Glutamatergic neuron (in vitro differentiated cells): ENCODE measurements around the gene HIKESHI. TPM values are rescaled to one million over a fixed set of nuclear protein-coding genes. Genes with fewer than 3 reads are reported as not detected.
A peak's percentile ranks its signal among the peaks of the same experiment; 100 is the strongest.
"Not testable (repeated sequence)": the region's sequence is repeated elsewhere in the genome, so short reads cannot be mapped to it uniquely, and the experiment has no call there.

Experiments
- DNase-seq: peaks from one replicate; pipeline ENCODE4 v3.0.0; 2022
- H3K27ac Mint-ChIP-seq: one replicate; pipeline ENCODE4 v1.8.0; 2020; ENCODE audit warnings: mild to moderate bottlenecking, mixed read lengths, inconsistent platforms; ENCODE audit not compliant: unreplicated experiment
- H3K27me3 Mint-ChIP-seq: one replicate; pipeline ENCODE4 v1.8.0; 2020; ENCODE audit warnings: mild to moderate bottlenecking, moderate library complexity, mixed read lengths, inconsistent platforms; ENCODE audit not compliant: unreplicated experiment
- H3K36me3 Mint-ChIP-seq: one replicate; pipeline ENCODE4 v1.8.0; 2020; ENCODE audit warnings: mild to moderate bottlenecking, mixed read lengths, inconsistent platforms; ENCODE audit not compliant: unreplicated experiment
- H3K4me1 Mint-ChIP-seq: one replicate; pipeline ENCODE4 v1.8.0; 2020; ENCODE audit warnings: mild to moderate bottlenecking, low read depth, mixed read lengths, inconsistent platforms; ENCODE audit not compliant: unreplicated experiment
- H3K4me3 Mint-ChIP-seq: one replicate; pipeline ENCODE4 v1.8.0; 2020; ENCODE audit warnings: mild to moderate bottlenecking, mixed read lengths, inconsistent platforms; ENCODE audit not compliant: unreplicated experiment
- H3K9me3 Mint-ChIP-seq: one replicate; pipeline ENCODE4 v1.8.0; 2020; ENCODE audit warnings: mild to moderate bottlenecking, moderate library complexity, mixed read lengths, inconsistent platforms; ENCODE audit not compliant: unreplicated experiment
- total RNA-seq: library from RNA; stranded (reverse); fragmentation: NEBNext Ultra II Directional; extraction: Animal tissue kit (Norgen Biotek cat#: 25700); gene quantifications from one replicate; pipeline ENCODE4 v1.2.1, GENCODE V29; 2021; ENCODE audit not compliant: unreplicated experiment
- TF ChIP-seq, protein P1 (sequence below): fragments of 200-600 bp; sonication (generic); IDR thresholded peaks from one replicate; pipeline ENCODE4 v1.5.0; 2021; ENCODE audit not compliant: partially characterized antibody, unreplicated experiment

The HIKESHI gene
- total RNA-seq, 1 donor from 2014 or later, result 44.7 TPM

DNA sequence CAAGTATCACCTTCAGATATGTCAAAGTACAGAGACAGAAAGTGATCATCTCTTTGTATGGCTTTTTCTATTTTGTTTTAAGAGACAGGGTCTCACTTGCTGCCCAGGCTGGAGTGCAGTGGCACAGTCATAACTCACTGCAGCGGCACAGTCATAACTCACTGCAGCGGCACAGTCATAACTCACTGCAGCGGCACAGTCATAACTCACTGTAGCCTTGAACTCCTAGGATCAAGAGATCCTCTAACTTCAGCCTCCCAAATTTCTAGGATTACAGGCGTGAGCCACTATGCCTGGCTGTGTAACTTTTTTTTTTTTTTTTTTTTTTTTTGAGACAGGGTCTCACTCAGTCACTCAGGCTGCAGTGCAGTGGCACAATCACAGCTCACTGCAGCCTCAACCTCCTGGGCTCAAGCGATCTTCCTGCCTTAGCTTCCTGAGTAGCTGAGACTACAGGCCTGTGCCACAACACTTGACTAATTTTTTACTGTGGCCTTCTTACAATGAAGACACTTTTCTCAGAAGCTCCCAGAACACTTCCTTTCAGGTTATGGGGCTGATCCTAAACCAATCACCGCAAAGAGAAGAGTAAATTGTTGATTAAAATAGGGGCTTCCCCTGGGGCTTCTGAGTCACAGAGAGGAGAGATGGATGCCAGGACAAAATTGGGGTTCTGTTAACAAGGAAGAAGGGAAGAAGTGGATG is 9.0 kb upstream of the HIKESHI start:
- no peaks in the 10 kb centered on the region for H3K27me3 Mint-ChIP-seq
- H3K36me3 Mint-ChIP-seq, result no peaks in the 10 kb centered on the region
- peaks cover 1% of the 10 kb centered on the region for H3K9me3 Mint-ChIP-seq
- TF ChIP-seq, protein P1, sequence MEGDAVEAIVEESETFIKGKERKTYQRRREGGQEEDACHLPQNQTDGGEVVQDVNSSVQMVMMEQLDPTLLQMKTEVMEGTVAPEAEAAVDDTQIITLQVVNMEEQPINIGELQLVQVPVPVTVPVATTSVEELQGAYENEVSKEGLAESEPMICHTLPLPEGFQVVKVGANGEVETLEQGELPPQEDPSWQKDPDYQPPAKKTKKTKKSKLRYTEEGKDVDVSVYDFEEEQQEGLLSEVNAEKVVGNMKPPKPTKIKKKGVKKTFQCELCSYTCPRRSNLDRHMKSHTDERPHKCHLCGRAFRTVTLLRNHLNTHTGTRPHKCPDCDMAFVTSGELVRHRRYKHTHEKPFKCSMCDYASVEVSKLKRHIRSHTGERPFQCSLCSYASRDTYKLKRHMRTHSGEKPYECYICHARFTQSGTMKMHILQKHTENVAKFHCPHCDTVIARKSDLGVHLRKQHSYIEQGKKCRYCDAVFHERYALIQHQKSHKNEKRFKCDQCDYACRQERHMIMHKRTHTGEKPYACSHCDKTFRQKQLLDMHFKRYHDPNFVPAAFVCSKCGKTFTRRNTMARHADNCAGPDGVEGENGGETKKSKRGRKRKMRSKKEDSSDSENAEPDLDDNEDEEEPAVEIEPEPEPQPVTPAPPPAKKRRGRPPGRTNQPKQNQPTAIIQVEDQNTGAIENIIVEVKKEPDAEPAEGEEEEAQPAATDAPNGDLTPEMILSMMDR, result no peak
- H3K27ac Mint-ChIP-seq, result no peak overlapping the region
- H3K4me3 Mint-ChIP-seq, result no peak overlapping the region
- DNase-seq, result no peak
- no peaks in the 10 kb centered on the region for H3K4me1 Mint-ChIP-seq

DNA sequence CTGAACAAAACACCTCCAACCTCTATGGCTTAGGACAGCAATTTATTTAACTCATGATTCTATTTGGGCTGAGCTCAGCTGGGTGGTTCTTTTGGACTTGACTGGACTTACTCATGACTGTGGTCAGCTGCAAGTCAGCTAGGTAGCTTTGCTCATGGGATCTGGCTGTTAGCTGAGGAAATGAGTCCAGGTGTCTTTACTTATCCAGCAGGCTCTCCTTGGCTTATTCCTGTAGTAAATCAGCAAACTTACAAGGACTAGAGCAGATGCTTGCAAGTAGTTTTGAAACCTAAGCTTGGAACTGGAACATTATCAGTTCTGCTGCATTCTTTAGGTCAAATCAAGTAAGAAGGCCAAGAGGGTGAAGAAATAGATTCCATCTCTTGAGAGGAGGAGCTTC is 8.0 kb upstream of the HIKESHI start:
- no peak for DNase-seq
- no peak overlapping the region for H3K4me3 Mint-ChIP-seq
- H3K9me3 Mint-ChIP-seq, result peaks cover 2% of the 10 kb centered on the region
- H3K4me1 Mint-ChIP-seq, result no peaks in the 10 kb centered on the region
- no peak overlapping the region for H3K27ac Mint-ChIP-seq
- H3K27me3 Mint-ChIP-seq, result no peaks in the 10 kb centered on the region
- no peaks in the 10 kb centered on the region for H3K36me3 Mint-ChIP-seq
- TF ChIP-seq, protein P1, result no peak

DNA sequence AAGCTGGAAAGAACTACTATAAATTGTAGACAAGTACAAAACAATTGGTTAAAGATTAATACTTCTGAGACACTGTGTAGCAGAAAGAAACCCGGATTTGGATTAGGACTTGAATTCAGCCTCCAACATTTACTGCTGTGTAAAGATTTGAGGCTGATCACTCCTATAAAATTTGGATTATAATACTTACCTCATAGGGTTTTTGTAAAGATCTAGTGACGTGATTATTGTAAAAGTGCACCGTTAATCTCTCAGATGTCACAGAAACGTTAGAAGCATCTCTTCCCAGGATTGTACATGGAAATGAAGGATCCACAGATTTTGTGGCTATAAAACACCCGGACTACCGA is 323 bp upstream of the HIKESHI start:
- TF ChIP-seq, protein P1, result no peak
- peaks cover 2% of the 10 kb centered on the region for H3K27me3 Mint-ChIP-seq

DNA sequence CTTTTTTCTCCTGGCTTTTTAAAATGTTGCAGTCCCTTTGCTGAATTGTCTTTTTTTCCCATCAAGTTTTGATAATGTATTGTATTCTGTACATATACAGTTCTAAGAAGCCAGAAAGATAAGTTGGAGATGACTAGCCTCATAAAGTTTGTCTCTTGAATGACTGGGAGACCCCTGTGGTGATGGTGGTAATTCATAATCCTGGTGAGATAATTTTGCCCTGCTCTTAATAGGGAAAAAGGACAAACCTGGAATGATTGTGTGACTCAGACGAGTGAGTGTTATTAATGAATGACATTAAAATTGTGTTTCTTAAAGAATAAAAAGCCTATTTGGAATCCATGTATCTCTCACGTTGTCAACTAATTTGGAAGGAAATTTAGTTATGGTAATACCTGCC is 1.2 kb downstream of the HIKESHI start:
- Mint-ChIP-seq H3K27ac (no peak overlapping the region), H3K4me1 (peaks cover 4% of the 10 kb centered on the region), H3K27me3 (peaks cover 2% of the 10 kb centered on the region), H3K36me3 (no peaks in the 10 kb centered on the region), H3K9me3 (no peaks in the 10 kb centered on the region), H3K4me3 (peak overlapping the region; percentile 100)
- no peak for DNase-seq
- TF ChIP-seq, protein P1, result no peak

More for the DNA sequence above, 323 bp upstream of the HIKESHI start:
- Mint-ChIP-seq H3K4me3 (peak overlapping the region; percentile 100), H3K4me1 (peaks cover 4% of the 10 kb centered on the region), H3K27ac (peak overlapping the region; percentile 94), H3K9me3 (peaks cover 2% of the 10 kb centered on the region), H3K36me3 (no peaks in the 10 kb centered on the region)
- no peak for DNase-seq

DNA sequence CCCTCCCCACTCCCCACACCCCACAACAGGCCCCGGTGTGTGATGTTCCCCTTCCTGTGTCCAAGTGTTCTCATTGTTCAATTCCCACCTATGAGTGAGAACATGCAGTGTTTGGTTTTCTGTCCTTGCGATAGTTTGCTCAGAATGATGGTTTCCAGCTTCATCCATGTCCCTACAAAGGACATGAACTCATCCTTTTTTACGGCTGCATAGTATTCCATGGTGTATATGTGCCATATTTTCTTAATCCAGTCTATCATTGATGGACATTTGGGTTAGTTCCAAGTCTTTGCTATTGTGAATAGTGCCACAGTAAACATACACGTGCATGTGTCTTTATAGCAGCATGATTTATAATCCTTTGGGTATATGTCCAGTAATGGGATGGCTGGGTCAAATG is 6.7 kb downstream of the HIKESHI start:
- not testable (repeated sequence) for H3K9me3 Mint-ChIP-seq

DNA sequence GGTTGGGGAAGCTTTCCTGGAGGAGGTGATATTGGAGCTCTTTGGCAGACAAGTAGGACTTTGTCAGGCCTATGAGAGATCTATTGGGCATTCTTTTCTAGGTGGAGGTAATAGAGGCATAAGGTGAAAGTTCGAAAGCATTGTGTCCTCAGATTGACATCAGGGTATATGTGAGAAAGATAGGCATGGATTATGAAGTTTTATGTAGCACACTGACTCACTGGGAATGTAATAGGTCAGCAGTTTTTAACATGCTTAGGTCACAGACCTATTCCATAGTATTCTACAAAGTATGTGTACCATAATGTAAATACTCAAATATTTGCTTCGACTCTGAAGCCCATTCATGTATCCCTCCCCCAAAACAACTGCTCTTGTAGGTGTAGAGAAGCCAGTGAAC is 11.8 kb downstream of the HIKESHI start:
- peaks cover 1% of the 10 kb centered on the region for H3K27me3 Mint-ChIP-seq
- no peaks in the 10 kb centered on the region for H3K36me3 Mint-ChIP-seq
- no peak overlapping the region for H3K4me3 Mint-ChIP-seq
- H3K9me3 Mint-ChIP-seq, result no peaks in the 10 kb centered on the region
- no peak for DNase-seq
- H3K4me1 Mint-ChIP-seq, result no peaks in the 10 kb centered on the region
- no peak overlapping the region for H3K27ac Mint-ChIP-seq
- TF ChIP-seq, protein P1, result no peak

More for the DNA sequence above, 6.7 kb downstream of the HIKESHI start:
- DNase-seq, H3K4me1 Mint-ChIP-seq, H3K27ac Mint-ChIP-seq, H3K36me3 Mint-ChIP-seq, H3K4me3 Mint-ChIP-seq, H3K27me3 Mint-ChIP-seq: not testable (repeated sequence)
